IPS-11a (cell line): ENCODE results near the gene TRIO.
"Not testable (repeated sequence)": the region's sequence is repeated elsewhere in the genome, so short reads cannot be mapped to it uniquely, and the experiment has no call there.

Experiments used
- H3K4me3 ChIP-seq: one replicate; pipeline ENCODE4 v1.5.1; 2013; ENCODE audit warnings: low read depth, low read length, control low read depth

The TRIO gene

GRCh38 chr5:14420101-14420811, 277.1 kb downstream of the TRIO start:
- H3K4me3 ChIP-seq = no peak overlapping the region

GRCh38 chr5:14421851-14422250, 278.7 kb downstream of the TRIO start:
- H3K4me3 ChIP-seq = no peak overlapping the region

DNA sequence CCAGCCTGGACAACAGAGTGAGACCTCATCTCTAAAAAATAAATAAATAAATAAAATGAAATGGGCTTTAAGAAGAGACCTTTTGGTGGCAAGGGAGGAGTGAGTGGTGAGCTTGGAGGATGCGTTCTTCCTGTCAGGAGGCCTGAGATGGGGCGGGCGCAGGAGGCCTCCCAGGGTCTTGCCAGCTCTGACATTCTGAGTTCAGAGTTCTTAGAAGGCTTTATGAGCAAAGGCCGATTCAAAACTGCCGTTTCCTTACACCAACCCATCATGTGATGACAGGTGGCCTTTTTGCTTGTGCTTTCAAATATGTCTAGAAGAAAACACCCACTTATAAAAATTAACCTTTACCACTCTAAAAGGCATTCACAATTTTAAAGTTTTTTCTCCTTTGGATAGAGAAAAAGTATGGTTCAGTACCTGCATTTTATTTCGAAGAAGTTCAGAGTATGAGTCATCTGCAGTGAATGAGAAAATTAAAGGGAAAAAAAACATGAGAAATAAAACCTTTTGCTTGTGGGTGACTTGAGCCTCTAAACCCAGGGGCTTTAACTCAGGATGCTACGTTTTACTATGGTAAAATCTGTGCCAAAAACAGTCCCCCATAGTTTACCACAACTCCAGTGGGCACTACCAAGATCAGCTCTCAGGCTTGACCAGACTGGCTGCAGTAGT, 281.0 kb downstream of the TRIO start:
- H3K4me3 ChIP-seq = no peak overlapping the region

DNA sequence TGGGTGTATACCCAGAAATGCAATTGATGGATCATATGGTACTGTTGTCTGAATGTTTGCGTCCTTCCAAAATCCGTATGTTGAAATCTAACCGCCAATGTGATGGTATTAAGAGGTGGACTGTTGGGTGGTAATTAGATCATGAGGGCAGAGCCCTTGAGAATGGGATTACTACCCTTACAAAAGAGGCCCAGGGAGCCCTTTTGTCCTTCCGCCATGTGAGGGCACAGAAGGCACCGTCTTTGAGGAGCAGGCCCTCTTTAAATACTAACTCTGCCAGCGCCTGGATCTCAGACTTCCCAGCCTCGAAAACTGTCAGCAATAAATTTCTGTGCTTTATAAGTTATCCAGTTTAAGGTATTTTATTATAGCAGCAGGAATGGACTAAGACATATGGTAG, 282.4 kb downstream of the TRIO start:
- no peak overlapping the region for H3K4me3 ChIP-seq

DNA sequence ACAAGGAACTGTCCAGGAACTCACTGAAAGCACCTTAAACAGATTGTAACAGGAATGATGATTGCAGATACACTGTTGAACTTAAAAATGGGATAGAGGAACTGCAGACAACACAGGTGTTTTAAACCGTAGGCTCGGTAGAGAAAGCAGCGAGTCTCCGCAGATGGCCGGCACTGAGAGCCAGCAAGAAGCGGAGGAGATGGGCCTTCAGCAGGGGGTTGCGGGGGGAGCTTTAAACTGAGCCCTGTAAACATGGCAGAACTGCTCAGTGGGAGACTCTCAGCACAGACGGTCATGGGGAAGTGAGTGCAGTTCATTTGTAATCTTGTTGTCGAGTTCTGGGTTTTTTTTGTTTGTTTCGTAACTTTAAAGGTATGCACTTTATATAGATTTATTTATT, 283.4 kb downstream of the TRIO start:
- no peak overlapping the region for H3K4me3 ChIP-seq

- no peak overlapping the region for H3K4me3 ChIP-seq
These were observed 285.4 kb downstream of the TRIO start for GRCh38 chr5:14428302-14429081.

DNA sequence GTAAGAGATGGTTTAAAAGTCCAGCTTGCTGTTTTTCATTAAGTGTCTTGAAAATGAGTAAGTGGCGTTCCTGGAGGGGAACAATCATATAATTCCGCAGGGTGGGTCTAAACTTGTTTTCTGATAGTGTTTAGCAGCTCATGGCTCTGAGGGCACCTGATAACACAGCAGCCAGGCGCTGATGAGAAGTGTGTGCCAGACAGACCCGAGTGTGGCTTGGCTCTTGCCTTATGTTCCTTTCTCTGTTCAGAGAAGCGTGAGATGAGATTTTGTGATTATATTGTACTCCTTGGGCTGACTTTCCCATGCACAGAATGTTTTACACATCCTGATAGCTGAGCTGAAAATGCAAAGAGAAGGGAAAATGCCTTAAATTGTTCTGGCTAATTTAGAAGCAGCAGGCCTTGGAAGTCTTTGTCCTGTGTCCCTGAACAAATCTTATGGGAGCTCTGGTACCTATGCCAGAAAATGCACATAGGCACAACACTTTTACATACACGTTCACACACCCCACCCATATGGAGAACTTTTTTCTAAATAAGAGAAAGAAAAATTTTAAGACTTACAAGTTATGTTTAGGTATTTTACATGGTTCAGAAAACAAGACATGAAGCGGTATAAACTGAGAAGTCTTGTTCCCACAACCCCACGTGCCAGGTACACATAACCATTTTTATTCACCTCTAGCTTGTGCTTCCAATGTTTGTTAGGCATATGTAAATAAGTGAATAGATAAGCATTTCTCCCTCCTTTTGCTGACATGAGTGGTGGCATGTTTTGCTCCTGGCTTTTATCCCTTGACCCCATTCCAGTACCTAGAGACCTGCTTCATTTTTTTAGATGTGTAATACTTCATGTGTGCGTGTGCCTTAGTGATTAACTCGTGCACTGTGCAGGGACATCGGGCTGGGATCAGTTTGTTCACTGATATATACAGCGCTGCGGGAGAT, 286.2 kb downstream of the TRIO start:
- H3K4me3 ChIP-seq = no peak overlapping the region

- H3K4me3 ChIP-seq = no peak overlapping the region
These were observed 288.4 kb downstream of the TRIO start for GRCh38 chr5:14431534-14431933.

DNA sequence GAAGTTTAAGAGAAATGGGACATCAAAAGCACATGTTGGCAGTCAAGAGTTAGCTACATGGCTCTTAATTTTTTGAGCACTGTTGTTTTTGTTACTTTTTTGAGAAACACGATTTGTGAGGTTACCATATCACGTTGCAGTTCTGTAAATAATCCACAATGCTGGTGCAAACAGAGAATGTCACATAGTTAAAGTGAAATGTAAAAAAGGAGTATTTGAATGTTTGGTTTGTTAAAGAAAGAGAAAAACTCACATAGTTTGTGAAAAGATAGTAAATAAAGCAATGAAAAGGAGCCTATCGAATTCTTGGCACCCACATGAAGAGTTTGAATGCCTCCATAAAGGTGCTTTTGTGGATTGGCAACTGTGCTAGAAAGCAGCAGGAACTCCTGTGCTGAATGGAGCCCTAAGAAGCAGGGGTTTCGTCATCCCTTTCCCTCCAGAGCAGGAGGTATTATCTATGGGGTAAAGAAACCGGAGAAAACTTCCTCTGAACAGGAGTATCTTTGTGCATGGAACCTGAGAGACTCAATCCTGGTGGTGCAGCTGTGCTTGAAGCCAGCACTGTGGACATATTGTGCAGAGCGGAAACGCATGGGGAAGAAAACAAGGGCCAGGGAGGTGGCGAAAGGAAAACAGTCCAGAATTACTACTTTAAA, 289.9 kb downstream of the TRIO start:
- H3K4me3 ChIP-seq = no peak overlapping the region

- H3K4me3 ChIP-seq = no peak overlapping the region
These were observed 292.3 kb downstream of the TRIO start for GRCh38 chr5:14435481-14435880.

DNA sequence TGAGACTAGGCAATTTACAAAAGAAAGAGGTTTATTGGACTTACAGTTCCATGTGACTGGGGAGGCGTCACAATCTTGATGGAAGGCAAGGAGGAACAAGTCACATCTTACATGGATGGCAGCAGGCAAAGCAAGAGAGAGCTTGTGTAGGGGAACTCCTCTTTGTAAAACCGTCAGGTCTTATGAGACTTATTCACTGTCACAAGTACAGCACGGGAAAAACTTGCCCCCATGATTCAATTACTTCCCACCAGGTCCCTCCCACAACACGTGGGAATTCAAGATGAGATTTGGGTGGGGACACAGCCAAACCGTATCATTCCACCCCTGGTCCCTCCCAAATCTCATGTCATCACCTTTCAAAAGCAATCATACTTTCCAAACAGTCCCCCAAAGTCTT, 293.0 kb downstream of the TRIO start:
- H3K4me3 ChIP-seq = not testable (repeated sequence)

DNA sequence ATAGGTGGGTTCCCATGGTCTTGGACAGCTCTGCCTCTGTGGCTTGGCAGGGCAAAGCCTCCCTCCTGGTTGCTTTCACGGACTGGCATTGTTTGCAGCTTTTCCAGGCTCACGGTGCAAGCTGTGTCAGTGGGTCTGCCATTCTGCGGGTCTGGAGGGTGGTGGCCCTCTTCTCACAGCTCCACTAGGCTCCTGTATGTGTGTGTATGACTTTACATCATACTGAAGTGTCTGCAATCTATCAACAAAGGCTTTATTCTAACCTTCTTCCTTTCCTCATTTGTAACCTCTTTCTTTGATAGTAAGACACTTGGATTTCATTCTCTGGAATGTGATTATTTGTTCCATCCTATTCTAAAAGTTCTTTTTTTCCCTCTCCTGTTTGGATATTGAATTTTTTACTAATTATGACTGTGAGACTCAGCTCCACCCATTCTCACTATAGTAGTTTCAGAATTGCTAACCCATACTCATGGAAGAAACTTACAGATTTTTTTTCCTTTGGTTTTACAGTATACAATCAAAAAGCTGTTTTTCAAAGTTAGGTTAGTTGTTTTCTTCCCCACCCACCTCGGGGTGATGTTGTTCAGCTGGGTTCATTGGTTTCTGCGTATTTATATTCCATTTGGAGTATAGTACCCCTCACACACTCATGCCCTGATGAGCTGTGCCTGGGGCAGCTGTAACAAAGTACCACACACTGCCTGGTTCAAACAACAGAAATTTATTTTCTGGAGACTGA, 293.8 kb downstream of the TRIO start:
- no peak overlapping the region for H3K4me3 ChIP-seq

- H3K4me3 ChIP-seq = no peak overlapping the region
These were observed 295.1 kb downstream of the TRIO start for GRCh38 chr5:14438195-14438606.

DNA sequence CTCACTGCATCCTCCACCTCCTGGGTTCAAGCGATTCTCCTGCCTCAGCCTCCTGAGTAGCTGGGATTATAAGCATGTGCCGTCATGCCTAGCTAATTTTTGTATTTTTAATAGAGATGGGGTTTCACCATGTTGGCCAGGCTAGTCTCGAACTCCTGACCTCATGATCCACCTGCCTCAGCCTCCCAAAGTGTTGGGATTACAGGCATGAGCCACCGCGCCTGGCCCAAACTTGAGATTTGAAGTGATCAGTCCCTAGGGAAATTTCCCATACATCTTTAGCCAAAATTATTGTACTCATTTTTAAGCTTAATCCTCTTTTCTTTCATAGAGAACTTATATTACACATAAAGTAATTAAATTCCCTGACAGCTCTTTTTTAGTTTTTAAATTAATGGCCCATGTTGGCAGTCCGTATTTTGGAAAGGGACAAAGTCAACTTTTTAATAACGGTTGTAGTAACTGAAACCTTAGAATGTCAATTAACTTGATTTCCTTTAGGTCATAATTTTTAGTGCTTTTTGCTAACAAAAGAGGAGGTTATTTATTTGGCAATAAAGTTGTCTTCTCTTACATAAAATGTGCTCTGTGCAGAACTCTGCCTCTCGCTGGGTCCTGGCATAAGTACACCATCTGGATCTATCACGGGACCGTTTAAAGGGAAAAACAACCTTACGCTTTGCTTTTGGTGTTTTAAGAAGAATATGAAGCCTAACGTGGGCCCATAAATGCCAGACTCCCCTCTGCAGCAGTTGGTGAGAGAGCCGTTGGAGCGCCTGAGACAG, 296.1 kb downstream of the TRIO start:
- no peak overlapping the region for H3K4me3 ChIP-seq

- no peak overlapping the region for H3K4me3 ChIP-seq
These were observed 297.1 kb downstream of the TRIO start for GRCh38 chr5:14440223-14440581.

GRCh38 chr5:14440582-14441431, 297.7 kb downstream of the TRIO start:
- H3K4me3 ChIP-seq = no peak overlapping the region

GRCh38 chr5:14441641-14442040, 298.5 kb downstream of the TRIO start:
- H3K4me3 ChIP-seq = no peak overlapping the region

DNA sequence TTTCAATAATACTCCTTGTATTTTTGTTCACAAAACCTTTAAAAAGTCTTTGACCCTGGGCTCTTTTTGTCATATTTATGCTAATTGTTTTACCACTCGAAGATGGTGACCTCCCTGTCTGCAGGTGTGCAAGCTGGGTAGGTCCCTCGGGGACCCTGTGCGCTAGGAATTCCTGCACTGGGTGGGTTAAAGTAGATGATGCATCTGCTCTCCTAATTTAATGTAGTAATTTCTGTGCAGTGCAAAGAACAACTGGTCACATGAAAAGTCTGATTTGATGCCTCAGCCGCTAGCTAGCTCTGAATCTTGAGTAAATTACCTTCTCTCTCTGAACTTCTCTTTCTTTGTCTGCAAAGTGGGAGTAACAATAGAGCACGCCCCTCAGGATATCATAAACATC, 299.4 kb downstream of the TRIO start:
- H3K4me3 ChIP-seq = no peak overlapping the region
